HG03060 (cell line): ENCODE data around the gene UBE2G2.

Source experiments
- ATAC-seq: cut with Tn5 transposase; IDR thresholded peaks from one replicate; pipeline ENCODE4 v1.9.1; 2021; ENCODE audit warnings: low read depth, moderate number of reproducible peaks; ENCODE audit not compliant: unreplicated experiment

The UBE2G2 gene

DNA sequence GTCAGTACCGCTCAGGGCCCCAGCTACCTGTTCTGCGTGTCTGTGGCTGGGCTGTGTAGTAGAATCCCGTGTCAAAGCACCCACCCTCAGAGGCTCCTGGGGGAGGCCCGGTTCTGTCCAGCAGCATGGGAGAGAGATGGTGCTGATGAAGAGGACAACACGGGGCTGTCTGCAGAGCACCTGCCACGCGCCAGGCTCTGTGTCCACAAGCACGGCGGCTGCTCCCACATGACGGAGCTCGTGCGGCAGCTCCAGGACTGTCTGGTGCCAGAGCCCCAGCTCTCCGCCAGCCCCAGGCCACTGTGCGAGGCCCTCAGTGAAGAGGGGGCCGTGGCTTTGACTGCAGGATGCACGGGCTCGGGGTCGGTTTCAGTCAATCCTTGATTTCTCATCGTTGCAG lies 48.3 kb downstream of the UBE2G2 start:
- no peak for ATAC-seq

DNA sequence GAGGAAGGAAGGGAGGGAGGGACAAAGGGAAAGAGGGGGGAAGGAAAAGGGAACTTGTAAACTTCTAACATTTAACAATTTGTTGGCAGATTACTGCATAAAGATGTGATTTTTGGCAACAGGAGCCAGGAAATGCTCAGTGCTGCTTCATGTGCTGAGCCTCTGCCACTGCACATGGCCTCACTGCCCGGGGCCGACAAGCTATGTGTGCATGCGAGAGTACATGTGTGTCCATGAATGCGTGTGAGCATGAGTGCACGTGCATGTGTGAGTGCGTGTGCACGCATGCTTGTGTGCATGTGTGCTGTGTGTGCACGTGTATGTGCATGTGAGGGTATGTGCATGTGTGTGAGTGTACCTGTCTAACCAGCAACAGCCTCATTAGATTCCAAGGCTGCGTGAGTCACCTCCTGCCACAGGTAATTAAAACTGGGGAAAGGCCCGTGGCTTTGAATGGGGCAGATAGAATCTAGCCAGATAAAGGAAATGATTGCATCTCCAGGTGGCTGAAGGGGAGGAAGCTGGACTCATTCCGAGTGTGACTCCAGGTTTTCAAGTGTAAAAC lies 48.9 kb downstream of the UBE2G2 start:
- ATAC-seq, result no peak

DNA sequence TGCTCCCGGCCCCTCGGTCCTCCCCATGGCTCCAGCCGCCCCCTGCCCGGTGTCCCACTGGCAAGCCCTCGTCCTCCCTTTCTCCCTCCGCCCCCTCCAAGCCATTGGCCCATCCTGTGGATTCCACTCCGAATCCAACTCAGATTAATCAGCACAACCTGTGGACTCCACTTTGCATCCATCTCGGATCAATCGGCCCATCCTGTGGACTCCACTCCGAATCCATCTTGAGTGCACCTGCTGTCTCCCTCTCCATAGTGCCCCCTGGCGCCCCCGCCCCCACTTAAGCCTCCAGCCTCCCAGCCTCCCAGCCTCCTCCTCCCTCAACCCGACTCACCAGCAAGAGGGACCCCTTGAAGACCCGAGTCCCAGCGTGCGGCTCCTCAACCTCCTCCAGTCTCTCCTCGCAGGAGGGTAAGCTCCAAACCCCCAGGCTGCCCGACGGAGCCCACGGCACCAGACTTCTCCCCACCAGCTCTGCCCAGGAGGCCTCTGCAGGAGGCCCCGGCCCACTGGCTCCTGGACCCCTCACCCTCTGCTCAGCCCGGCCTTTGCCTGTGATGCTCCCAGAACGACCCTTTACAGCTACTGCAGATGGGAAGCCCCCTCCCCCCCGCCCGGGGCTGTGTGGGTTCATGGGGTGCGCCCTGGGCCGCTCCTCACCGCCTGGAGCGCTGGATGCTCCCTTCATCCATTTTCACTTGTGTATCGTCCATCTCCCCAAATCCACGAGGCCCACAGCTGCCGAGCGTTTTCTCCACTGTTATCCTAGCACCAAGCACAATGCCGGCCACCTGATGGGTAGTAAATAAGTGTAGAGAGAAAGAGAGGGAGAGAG lies 49.6 kb downstream of the UBE2G2 start:
- ATAC-seq, result no peak

- no peak for ATAC-seq
Observed at GRCh38 chr21:44751186-44751798, 50.3 kb downstream of the UBE2G2 start.

GRCh38 chr21:44750675-44751025 lies 51.0 kb downstream of the UBE2G2 start:
- no peak for ATAC-seq

DNA sequence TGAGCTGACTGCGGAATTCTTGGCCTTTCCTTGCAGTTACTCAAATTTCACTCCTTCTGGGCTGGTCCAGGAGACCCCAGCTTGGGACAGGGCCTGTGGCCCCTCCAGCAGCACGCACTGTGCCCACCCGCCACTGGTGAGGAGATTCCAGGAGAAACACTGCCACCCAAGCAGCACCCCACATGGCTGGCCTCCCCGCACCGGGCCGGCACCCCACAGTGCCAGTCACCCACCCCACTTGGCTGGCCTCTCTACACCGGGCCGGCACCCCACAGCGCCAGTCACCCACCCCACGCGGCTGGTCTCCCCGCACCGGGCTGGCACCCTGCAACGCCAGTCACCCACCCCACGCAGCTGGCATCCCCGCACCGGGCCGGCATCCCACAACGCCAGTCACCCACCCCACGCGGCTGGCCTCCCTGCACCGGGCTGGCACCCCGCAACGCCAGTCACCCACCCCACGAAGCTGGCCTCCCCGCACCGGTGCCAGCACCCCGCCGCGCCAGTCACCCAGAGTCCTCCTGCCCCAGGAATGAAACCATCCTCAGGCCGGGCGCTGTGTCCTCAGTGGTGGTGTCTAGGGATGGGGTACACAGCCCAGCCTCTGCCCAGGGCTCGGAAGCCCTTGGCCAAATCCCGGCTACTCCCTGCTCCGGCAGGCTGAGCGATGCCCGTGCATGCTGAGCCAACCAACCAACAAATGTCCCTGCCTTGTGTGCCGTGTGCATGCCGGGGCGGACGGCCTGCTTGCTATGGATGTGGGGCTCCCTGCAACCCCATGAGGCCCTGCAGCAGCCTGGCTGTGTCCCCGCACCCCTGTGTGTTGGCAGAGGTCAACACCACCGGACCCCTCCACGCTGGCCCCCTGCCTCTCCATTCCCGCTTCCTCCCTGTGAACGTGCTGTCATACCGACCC lies 51.6 kb downstream of the UBE2G2 start:
- ATAC-seq, result no peak

DNA sequence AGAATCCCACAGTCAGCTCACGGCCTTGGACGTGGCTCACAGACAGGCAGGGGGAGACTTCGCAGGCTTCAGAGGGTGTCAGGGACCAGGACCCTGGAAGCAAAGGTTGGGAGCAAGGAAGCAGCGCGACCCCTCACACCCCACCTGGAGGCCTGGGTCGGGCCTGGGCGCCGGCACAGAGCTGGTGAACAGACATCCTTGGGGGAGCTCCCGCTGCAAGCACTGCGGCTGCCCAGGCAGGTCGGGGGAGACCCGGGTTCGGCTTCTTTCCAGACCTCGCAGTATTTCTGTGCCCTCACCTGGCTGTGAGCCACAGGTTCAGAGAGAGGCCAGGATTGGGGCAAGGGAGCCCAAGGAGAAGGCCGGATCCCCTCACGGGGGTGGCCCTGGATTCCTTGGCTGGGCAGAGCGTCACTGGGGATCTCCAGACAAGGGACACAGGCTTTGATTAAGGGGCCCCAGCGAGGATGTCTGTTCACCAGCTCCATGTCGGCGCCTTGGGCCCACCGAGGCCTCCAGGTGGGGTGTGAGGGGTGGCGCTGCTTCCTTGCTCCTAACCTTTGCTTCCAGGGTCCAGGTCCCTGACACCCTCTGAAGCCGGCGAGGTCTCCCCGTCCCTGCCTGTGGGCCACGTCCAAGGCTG lies 52.4 kb downstream of the UBE2G2 start:
- no peak for ATAC-seq

DNA sequence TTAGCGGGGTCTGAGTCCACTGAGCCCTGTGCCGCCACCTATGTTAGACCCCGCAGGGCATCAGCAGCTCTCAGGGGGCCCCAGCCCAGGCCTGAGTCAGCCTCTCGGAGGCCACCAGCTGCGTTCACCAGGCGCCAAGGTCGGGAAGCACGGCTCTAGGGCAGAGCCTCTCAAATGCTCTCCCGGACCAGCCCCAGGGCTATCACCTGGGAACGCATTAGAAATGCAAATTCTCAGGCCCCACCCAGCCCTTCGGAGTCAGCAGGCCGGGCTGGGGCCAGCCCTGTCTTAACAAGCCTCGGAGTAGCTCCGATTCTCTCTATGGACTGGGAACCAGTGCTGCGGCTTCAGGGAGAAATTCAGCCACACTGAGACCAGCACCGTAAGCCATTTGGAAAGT lies 53.0 kb downstream of the UBE2G2 start:
- no peak for ATAC-seq

DNA sequence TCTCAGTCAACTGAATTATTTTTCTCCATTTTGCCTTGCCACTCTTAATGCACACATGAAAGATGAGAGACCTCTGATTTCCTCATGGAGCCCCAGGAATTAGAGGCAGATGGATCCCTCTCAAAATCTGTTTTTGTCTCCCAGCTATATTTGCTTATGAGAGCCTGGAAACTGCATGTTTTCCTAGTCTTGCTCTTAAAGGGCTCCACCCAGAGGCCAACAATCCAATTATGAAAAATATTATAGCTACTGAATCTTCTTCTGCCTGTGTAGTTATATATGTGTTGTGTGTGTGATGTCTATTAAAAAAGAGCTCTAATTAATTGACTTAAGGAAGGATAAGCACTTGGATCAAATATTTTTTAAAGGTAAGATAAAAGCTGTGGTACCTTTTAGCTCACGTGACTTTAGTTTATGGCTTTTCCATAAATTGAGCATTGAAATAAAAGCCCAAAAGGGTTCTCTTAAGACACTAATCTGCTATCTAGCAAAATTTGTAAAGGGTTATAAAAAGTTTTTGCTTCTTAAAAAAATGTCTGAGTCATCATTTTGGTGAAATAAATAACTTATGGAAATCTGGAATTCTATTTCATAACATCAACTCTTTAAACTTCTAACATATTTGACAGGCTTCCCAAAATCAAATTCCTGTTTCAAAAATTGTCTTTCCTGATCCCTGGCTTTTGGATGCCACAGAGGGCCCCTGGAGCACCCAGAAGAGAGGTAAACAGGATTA lies 59.0 kb downstream of the UBE2G2 start:
- no peak for ATAC-seq

DNA sequence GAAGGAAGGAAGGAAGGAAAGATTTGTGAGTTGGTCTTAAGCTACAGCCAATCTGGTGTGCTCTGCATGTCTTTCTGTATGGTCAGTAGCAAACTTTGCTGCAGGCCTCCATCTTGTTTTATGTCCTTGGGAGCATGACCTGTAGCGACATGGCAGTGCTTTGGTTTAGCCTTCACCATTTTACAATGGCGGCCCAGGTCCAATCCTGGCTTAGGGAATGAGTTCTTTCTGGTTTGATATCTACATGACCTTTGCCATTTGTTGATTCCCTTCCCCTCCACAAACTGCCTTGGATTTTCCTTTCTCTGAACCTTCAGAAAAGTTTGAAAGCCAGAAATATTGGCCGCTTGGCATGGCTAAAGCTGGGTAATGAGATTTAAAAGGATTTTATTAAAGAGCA lies 59.7 kb downstream of the UBE2G2 start:
- ATAC-seq, result no peak

GRCh38 chr21:44740742-44741141 lies 60.9 kb downstream of the UBE2G2 start:
- ATAC-seq, result no peak

DNA sequence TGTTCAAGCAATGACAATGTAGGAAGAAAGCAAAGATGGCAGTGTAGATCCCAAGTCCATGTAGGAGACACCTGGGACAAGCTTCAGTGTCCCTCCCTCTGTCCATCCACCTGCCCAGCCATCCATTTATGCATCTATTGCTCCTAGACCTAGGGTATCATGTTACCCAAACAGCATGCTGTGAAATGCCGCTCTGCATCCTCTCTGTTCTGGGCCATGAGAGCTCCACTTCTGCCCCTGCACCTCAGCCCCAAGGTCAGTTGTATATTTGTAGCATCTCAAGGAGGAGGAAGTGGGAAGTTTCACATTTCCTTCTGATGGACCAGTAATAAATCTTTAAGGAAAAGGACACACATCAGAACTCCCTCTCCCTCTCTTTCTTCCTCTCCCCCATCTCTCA lies 62.3 kb downstream of the UBE2G2 start:
- no peak for ATAC-seq

DNA sequence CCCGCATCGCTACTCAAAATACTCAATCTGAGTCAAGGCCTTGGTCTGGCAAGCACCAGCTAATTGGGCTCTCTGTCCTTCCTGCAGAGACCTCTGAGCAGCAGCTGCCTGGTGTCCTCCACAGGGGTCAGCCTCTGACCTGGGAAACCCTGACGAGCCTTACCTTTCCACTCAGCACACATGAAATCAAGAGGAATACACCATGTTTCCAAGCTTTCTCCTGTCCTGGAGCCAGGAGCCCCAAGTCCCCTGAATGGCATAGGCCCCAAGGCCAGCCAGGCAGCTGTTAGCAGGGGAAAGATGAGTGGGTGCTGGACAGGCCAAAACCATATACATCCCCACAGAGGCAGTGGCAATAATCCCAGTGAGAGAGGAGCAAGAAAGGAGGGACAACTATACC lies 63.0 kb downstream of the UBE2G2 start:
- no peak for ATAC-seq

- ATAC-seq, result no peak
Observed at GRCh38 chr21:44737706-44738354, 63.8 kb downstream of the UBE2G2 start.

DNA sequence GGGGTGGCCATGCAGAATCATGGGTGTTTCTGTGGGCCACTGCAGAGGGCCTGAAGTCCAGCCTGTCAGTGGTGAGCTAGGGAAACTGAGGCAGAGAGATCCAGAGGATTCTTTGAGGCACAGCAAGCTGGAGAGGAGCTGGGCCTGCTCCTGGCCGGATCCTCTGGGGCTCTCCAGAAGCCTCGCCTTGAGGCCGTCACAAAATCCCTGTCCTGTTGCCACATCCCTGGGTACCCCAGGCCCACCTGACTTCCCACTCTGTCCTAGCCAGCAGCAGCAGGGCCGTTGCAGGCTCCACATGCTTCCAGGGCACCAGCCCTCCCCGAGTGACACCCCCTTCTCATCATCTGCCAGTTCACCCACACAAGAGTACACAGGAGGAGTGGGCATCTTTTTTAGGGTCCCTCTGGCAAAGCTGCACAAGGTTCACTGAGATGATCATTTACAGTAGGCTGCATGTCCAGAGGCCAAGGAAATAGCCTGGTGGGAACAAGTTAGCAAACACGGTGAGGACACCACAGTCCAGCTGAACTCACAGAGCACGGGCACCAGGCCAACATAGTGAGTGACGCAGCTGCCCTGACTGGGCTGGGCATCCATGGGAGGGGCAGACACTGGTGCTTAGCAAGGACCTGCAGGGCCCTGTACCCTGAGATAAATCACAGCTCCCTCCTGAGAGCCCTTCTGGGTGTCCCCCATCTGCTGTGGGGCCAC lies 65.2 kb downstream of the UBE2G2 start:
- no peak for ATAC-seq

GRCh38 chr21:44735821-44736220 lies 65.8 kb downstream of the UBE2G2 start:
- no peak for ATAC-seq

DNA sequence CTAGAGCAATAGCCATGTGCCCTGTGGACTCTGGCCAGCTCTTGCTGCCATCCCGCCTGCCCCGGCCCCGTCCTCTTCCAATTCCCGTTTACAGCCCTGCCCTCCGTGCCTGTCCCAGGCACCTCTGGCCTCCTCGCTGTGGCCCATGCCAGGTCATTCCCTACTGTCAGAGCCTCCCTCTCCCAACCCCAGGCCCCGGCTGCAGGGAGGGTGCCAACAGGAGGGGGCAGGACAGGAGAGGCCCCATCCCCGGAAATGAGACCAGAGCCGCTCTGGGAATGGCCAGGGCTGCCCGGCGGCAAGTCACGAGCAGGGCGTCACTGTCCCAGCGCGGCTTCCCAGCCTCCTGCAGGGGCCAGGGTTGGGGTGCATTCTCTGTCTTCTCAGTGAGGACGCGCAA lies 66.8 kb downstream of the UBE2G2 start:
- no peak for ATAC-seq

GRCh38 chr21:44734026-44734745 lies 67.4 kb downstream of the UBE2G2 start:
- no peak for ATAC-seq
